Calu3 (cell line): ENCODE data around the gene OR6C68. TPM values are rescaled to one million over a fixed set of nuclear protein-coding genes. Genes with fewer than 3 reads are reported as not detected.

Experiments used
- BruUV-seq: library from RNA; stranded (reverse); fragments of 400-500 nt; replicated peaks from 2 replicates; lab custom pipeline; 2021; lab: Mats Ljungman, UMichigan
- CTCF ChIA-PET: fragments of 300-600 bp; sonication (Branson Sonifier 250); formaldehyde crosslinking; loops from one replicate; lab custom pipeline; 2022; ENCODE audit warnings: antibody characterized with exemption; lab: Charles Lee
- DNase-seq: peaks from one replicate; pipeline ENCODE4 v3.0.0; 2022
- H3K27ac Mint-ChIP-seq: one replicate; pipeline ENCODE4 v1.8.0; 2022; ENCODE audit warnings: mixed read lengths; ENCODE audit not compliant: unreplicated experiment
- H3K27me3 Mint-ChIP-seq: one replicate; pipeline ENCODE4 v1.8.0; 2022; ENCODE audit warnings: mixed read lengths; ENCODE audit not compliant: unreplicated experiment
- H3K36me3 Mint-ChIP-seq: one replicate; pipeline ENCODE4 v1.8.0; 2022; ENCODE audit warnings: mild to moderate bottlenecking, moderate library complexity, mixed read lengths; ENCODE audit not compliant: insufficient read depth, unreplicated experiment
- H3K4me1 Mint-ChIP-seq: one replicate; pipeline ENCODE4 v1.8.0; 2022; ENCODE audit warnings: mild to moderate bottlenecking, low read depth, mixed read lengths; ENCODE audit not compliant: unreplicated experiment
- H3K4me3 Mint-ChIP-seq: one replicate; pipeline ENCODE4 v1.8.0; 2022; ENCODE audit warnings: mild to moderate bottlenecking, low read depth, moderate library complexity, mixed read lengths; ENCODE audit not compliant: unreplicated experiment
- H3K9me3 Mint-ChIP-seq: one replicate; pipeline ENCODE4 v1.8.0; 2022; ENCODE audit warnings: low read depth, mixed read lengths; ENCODE audit not compliant: unreplicated experiment
- CTCF ChIP-seq: fragments of 200-600 bp; IDR thresholded peaks from one replicate; pipeline ENCODE4 v1.8.0; 2022; ENCODE audit warnings: antibody characterized with exemption; ENCODE audit not compliant: unreplicated experiment
- intact Hi-C: fragments of 100-400 bp; cut with micrococcal nuclease; formaldehyde crosslinking; loops from one replicate; pipeline ENCODE4 v1.10.0; 2022; ENCODE audit not compliant: unreplicated experiment
- total RNA-seq: library from RNA; stranded (reverse); gene quantifications from 2 replicates; pipeline ENCODE4 v1.2.3, GENCODE V29; 2022

OR6C68 gene
- total RNA-seq, 1 experiment from 2014 or later = not detected

- Mint-ChIP-seq H3K27me3 (no peaks in the 10 kb centered on the region), H3K36me3 (no peaks in the 10 kb centered on the region), H3K4me1 (no peaks in the 10 kb centered on the region), H3K27ac (no peak overlapping the region), H3K9me3 (no peaks in the 10 kb centered on the region), H3K4me3 (no peak overlapping the region)
- intact Hi-C loops = no loop called here
- no TSS peak for BruUV-seq
- DNase-seq = no peak
- CTCF ChIA-PET = interaction anchor here (0.9 kb wide), 1 partner anchor 10 kb away, joined by 3 read pairs; no protein-coding TSS in a partner anchor
- TF ChIP-seq CTCF = no peak
Measured at GRCh38 chr12:55499810-55500252, 7.7 kb downstream of the OR6C68 start.

GRCh38 chr12:55501601-55502000 lies 9.4 kb downstream of the OR6C68 start:
- intact Hi-C loops = no loop called here
- no peak for DNase-seq
- Mint-ChIP-seq H3K9me3 (no peaks in the 10 kb centered on the region), H3K4me1 (no peaks in the 10 kb centered on the region), H3K27ac (no peak overlapping the region), H3K4me3 (no peak overlapping the region), H3K27me3 (no peaks in the 10 kb centered on the region), H3K36me3 (no peaks in the 10 kb centered on the region)
- BruUV-seq = no TSS peak
- TF ChIP-seq CTCF = no peak
- CTCF ChIA-PET = no interaction called here

- DNase-seq = no peak
- TF ChIP-seq CTCF = no peak
- Mint-ChIP-seq H3K4me1 (no peaks in the 10 kb centered on the region), H3K36me3 (no peaks in the 10 kb centered on the region), H3K9me3 (peaks cover 3% of the 10 kb centered on the region), H3K4me3 (no peak overlapping the region), H3K27me3 (no peaks in the 10 kb centered on the region), H3K27ac (no peak overlapping the region)
- intact Hi-C loops = loop anchor here (10.0 kb wide), 1 partner anchor 331 kb away; no protein-coding TSS in a partner anchor
- CTCF ChIA-PET = no interaction called here
- BruUV-seq = no TSS peak
Measured at GRCh38 chr12:55515696-55516095, 23.5 kb downstream of the OR6C68 start.

GRCh38 chr12:55516391-55516790 lies 24.2 kb downstream of the OR6C68 start:
- H3K9me3 Mint-ChIP-seq = peaks cover 3% of the 10 kb centered on the region
- CTCF ChIA-PET = no interaction called here
- TF ChIP-seq CTCF = no peak
- no peaks in the 10 kb centered on the region for H3K36me3 Mint-ChIP-seq
- DNase-seq = no peak
- no peak overlapping the region for H3K27ac Mint-ChIP-seq
- H3K27me3 Mint-ChIP-seq = no peaks in the 10 kb centered on the region
- no peaks in the 10 kb centered on the region for H3K4me1 Mint-ChIP-seq
- no TSS peak for BruUV-seq
- no peak overlapping the region for H3K4me3 Mint-ChIP-seq
- intact Hi-C loops = loop anchor here (10.0 kb wide), 1 partner anchor 332 kb away; no protein-coding TSS in a partner anchor

Other genes with a start within 250 kb of the OR6C68 start
- gene OR6C74, start 247.8 kb upstream of the OR6C68 start, total RNA-seq = not detected in 2 replicates
- gene OR6C6, start 195.8 kb upstream of the OR6C68 start, total RNA-seq = not detected in 2 replicates
- not detected in 2 replicates for gene OR6C1, start 178.0 kb upstream of the OR6C68 start, total RNA-seq
- gene OR6C3, start 161.6 kb upstream of the OR6C68 start, total RNA-seq = not detected in 2 replicates
- not detected in 2 replicates for gene OR6C75, start 129.4 kb upstream of the OR6C68 start, total RNA-seq
- gene OR6C65, start 91.8 kb upstream of the OR6C68 start, total RNA-seq = not detected in 2 replicates
- not detected in 2 replicates for gene OR6C76, start 66.1 kb upstream of the OR6C68 start, total RNA-seq
- gene OR6C2, start 48.3 kb upstream of the OR6C68 start, total RNA-seq = not detected in 2 replicates
- not detected in 2 replicates for gene OR6C70, start 22.2 kb upstream of the OR6C68 start, total RNA-seq
- not detected in 2 replicates for gene OR6C4, start 57.2 kb downstream of the OR6C68 start, total RNA-seq
- not detected in 2 replicates for gene OR2AP1, start 80.1 kb downstream of the OR6C68 start, total RNA-seq
- gene OR10P1, start 144.5 kb downstream of the OR6C68 start, total RNA-seq = not detected in 2 replicates
- gene ITGA7, start 215.5 kb downstream of the OR6C68 start, total RNA-seq = 5.9 and 6.3 TPM in 2 replicates
- 71.0 and 89.4 TPM in 2 replicates for gene BLOC1S1, start 223.7 kb downstream of the OR6C68 start, total RNA-seq
- 11.0 and 11.2 TPM in 2 replicates for gene RDH5, start 228.0 kb downstream of the OR6C68 start, total RNA-seq
- 880 and 991 TPM in 2 replicates for gene CD63, start 236.6 kb downstream of the OR6C68 start, total RNA-seq